Measurements from ENCODE around the gene C3orf49.

The C3orf49 gene

GRCh38 chr3:63872135-63872924, 53.2 kb downstream of the C3orf49 start:
- TF ChIP-seq, protein P1, sequence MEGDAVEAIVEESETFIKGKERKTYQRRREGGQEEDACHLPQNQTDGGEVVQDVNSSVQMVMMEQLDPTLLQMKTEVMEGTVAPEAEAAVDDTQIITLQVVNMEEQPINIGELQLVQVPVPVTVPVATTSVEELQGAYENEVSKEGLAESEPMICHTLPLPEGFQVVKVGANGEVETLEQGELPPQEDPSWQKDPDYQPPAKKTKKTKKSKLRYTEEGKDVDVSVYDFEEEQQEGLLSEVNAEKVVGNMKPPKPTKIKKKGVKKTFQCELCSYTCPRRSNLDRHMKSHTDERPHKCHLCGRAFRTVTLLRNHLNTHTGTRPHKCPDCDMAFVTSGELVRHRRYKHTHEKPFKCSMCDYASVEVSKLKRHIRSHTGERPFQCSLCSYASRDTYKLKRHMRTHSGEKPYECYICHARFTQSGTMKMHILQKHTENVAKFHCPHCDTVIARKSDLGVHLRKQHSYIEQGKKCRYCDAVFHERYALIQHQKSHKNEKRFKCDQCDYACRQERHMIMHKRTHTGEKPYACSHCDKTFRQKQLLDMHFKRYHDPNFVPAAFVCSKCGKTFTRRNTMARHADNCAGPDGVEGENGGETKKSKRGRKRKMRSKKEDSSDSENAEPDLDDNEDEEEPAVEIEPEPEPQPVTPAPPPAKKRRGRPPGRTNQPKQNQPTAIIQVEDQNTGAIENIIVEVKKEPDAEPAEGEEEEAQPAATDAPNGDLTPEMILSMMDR (IDR thresholded peaks at IDR 0.05; ENCODE audit: borderline replicate concordance, extremely low read depth, low read length, poor library complexity, severe bottlenecking) = no peak
- TF ChIP-seq EZH2 (IDR thresholded peaks at IDR 0.05; ENCODE audit: borderline replicate concordance, low read depth, low read length, severe bottlenecking) = no peak
- H3K9ac ChIP-seq (ENCODE audit: low read depth, low read length) = no peak overlapping the region
- H3K9me3 ChIP-seq (ENCODE audit: insufficient read depth, low read length, severe bottlenecking) = no peaks in the 10 kb centered on the region
- no peaks in the 10 kb centered on the region for H3K27me3 ChIP-seq (ENCODE audit: insufficient read depth, low read length, poor library complexity)
- no peak overlapping the region for H3K27ac ChIP-seq (ENCODE audit: low read length)
- peaks cover 99% of the 10 kb centered on the region for H3K79me2 ChIP-seq (ENCODE audit: insufficient read depth, low read length)
- H3K36me3 ChIP-seq (ENCODE audit: insufficient read depth, low read length) = 0 out of 2 replicates have a peak, but pooled peaks cover 4% of the 10 kb centered on the region
- no peak overlapping the region for H3K4me2 ChIP-seq (ENCODE audit: insufficient read depth, low read length)
- peaks cover 1% of the 10 kb centered on the region; the same call in 1 of the 2 replicates for H3K4me1 ChIP-seq (ENCODE audit: insufficient read depth, low read length)
- no peak overlapping the region for H3K4me3 ChIP-seq (ENCODE audit: low read depth in 1 of 2, low read length in 2 of 2)
- H2AFZ ChIP-seq (ENCODE audit: low read depth, low read length) = no peak overlapping the region
- DNase-seq (no peak), ATAC-seq (ENCODE audit: insufficient read depth, low read depth) (no peak)
- H4K20me1 ChIP-seq (ENCODE audit: insufficient read depth, low read length) = peaks cover 62% of the 10 kb centered on the region

- Histone ChIP-seq H3K36me3 (ENCODE audit: insufficient read depth, low read length) (0 out of 2 replicates have a peak, but pooled peaks cover 4% of the 10 kb centered on the region), H3K4me2 (ENCODE audit: insufficient read depth, low read length) (no peak overlapping the region), H3K4me1 (ENCODE audit: insufficient read depth, low read length) (no peaks in the 10 kb centered on the region; the same call in 1 of the 2 replicates), H3K79me2 (ENCODE audit: insufficient read depth, low read length) (peaks cover 99% of the 10 kb centered on the region), H4K20me1 (ENCODE audit: insufficient read depth, low read length) (peaks cover 69% of the 10 kb centered on the region), H3K4me3 (ENCODE audit: low read depth in 1 of 2, low read length in 2 of 2) (no peak overlapping the region), H3K27ac (ENCODE audit: low read length) (no peak overlapping the region), H2AFZ (ENCODE audit: low read depth, low read length) (no peak overlapping the region), H3K9ac (ENCODE audit: low read depth, low read length) (no peak overlapping the region), H3K27me3 (ENCODE audit: insufficient read depth, low read length, poor library complexity) (no peaks in the 10 kb centered on the region), H3K9me3 (ENCODE audit: insufficient read depth, low read length, severe bottlenecking) (no peaks in the 10 kb centered on the region)
- DNase-seq (no peak), ATAC-seq (ENCODE audit: insufficient read depth, low read depth) (no peak)
- no peak for TF ChIP-seq EZH2 (IDR thresholded peaks at IDR 0.05; ENCODE audit: borderline replicate concordance, low read depth, low read length, severe bottlenecking)
- TF ChIP-seq, protein P1 (IDR thresholded peaks at IDR 0.05; ENCODE audit: borderline replicate concordance, extremely low read depth, low read length, poor library complexity, severe bottlenecking) = no peak
Measured at GRCh38 chr3:63874769-63875168, 55.7 kb downstream of the C3orf49 start.

GRCh38 chr3:63875510-63875909, 56.4 kb downstream of the C3orf49 start:
- Histone ChIP-seq H3K27ac (ENCODE audit: low read length) (no peak overlapping the region), H2AFZ (ENCODE audit: low read depth, low read length) (no peak overlapping the region), H4K20me1 (ENCODE audit: insufficient read depth, low read length) (peaks cover 71% of the 10 kb centered on the region), H3K36me3 (ENCODE audit: insufficient read depth, low read length) (0 out of 2 replicates have a peak, but pooled peaks cover 4% of the 10 kb centered on the region), H3K27me3 (ENCODE audit: insufficient read depth, low read length, poor library complexity) (no peaks in the 10 kb centered on the region), H3K79me2 (ENCODE audit: insufficient read depth, low read length) (peaks cover 99% of the 10 kb centered on the region), H3K4me2 (ENCODE audit: insufficient read depth, low read length) (no peak overlapping the region), H3K4me3 (ENCODE audit: low read depth in 1 of 2, low read length in 2 of 2) (no peak overlapping the region), H3K9ac (ENCODE audit: low read depth, low read length) (no peak overlapping the region), H3K9me3 (ENCODE audit: insufficient read depth, low read length, severe bottlenecking) (no peaks in the 10 kb centered on the region), H3K4me1 (ENCODE audit: insufficient read depth, low read length) (no peaks in the 10 kb centered on the region)
- TF ChIP-seq EZH2 (IDR thresholded peaks at IDR 0.05; ENCODE audit: borderline replicate concordance, low read depth, low read length, severe bottlenecking) = no peak
- TF ChIP-seq, protein P1 (IDR thresholded peaks at IDR 0.05; ENCODE audit: borderline replicate concordance, extremely low read depth, low read length, poor library complexity, severe bottlenecking) = no peak
- ATAC-seq (ENCODE audit: insufficient read depth, low read depth) (no peak), DNase-seq (no peak)

All from DND-41 (cell line).